NCI-H2196 (cell line): Measurements from ENCODE around the gene CEMIP2.
"Not testable (repeated sequence)": the region's sequence is repeated elsewhere in the genome, so short reads cannot be mapped to it uniquely, and the experiment has no call there.

Source experiments
- DNase-seq: peaks from one replicate; lab custom pipeline; 2025; ENCODE audit not compliant: unreplicated experiment; lab: John Stamatoyannopoulos, UW

The CEMIP2 gene

GRCh38 chr9:71681708-71682272 is 86.5 kb downstream of the CEMIP2 start:
- no peak for DNase-seq

GRCh38 chr9:71681104-71681707 is 87.1 kb downstream of the CEMIP2 start:
- DNase-seq: no peak

DNA sequence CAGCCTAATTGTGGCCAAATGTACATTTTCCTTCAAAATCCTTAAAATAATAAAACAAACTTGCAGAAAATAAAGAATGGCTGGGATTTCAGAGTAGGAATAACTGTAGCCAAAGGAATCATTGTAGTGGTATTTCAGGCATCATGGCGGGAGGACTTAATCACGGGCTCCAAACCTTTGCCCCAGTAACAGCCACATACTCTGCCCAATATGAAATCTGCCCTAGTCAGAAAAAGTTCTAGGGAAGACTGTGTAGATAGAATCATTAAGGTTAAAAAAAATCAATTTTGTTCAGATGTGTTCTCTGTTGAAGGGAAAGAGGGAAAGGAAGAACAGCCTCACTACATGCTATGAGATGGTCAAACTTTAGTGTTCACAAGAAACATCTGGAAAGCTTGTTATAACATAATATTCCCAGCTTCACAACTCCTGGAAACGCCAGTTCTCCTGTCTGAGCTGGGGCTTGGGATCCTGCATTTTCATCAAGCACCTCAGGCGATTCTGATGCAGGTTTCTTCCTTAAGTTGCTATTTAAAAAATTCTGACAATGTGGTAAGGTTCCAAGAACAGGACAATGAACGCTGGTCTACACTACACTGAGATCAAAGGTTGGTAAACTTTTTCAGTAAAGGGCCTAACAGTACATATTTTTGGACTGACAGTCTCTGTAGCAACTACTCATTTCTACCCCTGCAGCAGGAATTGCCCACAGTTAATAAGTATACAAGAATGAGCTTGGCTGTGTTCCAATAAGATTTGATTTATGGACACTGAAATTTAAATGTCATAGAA is 87.9 kb downstream of the CEMIP2 start:
- DNase-seq: no peak

GRCh38 chr9:71678999-71679398 is 89.3 kb downstream of the CEMIP2 start:
- no peak for DNase-seq

DNA sequence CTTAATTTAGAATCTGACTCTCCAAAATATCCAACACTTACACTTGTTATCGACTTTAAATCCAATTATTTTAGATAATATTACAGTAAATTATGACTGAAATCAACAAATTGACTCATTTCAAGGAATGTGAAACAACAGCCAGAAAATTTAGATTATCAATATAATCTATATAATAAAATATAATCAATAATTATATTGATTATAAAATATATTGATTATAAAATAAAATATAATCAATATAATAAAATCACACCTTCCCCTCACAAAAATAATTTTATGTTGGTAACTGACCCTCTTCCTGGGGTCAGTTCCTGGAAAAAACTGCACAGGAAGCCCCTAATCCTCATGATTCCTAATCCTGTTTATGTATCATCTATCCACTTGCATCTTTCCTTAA is 91.1 kb downstream of the CEMIP2 start:
- DNase-seq: no peak

DNA sequence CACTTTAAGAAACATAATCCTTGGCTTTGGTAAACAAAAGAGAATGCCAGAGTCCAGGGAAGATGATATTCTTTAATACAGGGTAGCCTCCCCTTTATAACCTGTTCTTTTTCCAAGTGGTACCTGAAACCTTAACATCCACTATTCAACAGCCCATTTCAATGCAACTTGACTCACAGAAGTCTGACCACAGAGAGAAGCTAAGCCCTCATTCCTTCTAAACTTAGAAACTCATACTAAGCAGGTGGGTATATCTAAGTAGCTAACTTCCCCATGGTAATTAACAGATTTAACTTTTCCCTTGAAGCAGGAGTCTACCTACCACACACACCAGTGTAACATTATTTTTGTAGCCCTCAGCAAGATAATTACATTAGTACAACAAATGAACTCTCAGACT is 91.9 kb downstream of the CEMIP2 start:
- no peak for DNase-seq

- no peak for DNase-seq
These were observed 92.5 kb downstream of the CEMIP2 start for GRCh38 chr9:71675857-71676165.

DNA sequence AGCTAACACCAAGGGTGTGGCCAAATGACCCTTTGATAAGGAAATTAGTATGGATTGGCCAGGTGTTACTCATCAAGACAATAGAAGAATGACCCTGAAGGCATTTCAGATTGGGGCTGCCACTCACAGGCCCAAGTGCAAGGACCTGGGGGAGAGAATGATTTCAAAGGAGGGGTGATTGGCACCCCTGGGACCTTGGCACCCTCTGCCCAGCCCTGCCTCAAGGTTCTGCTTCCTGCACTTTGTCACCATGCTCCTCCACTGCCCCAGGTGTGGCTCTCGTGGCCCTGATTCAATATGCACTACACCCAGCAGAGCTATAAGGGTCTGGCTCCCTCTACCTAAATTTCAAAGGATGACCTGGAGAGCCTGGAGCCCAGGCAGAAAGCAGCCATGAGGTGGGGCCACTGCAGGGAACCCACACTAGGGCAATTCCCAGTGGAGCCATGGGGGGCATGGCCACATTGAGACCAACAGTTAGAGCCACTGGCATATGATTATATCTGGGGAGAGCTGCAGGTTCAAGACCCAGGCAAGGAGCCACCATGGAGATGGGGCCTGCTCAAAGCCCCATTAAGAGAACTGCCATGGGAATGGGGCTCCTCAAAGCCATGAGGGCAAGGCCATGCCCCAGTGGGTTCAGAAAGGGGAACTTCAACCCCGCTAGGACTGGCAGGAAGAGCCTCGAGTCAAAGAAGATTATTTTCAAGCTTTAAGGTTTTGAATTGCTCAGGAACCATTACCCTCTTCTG is 93.0 kb downstream of the CEMIP2 start:
- no peak for DNase-seq

GRCh38 chr9:71672573-71672972 is 95.7 kb downstream of the CEMIP2 start:
- no peak for DNase-seq

DNA sequence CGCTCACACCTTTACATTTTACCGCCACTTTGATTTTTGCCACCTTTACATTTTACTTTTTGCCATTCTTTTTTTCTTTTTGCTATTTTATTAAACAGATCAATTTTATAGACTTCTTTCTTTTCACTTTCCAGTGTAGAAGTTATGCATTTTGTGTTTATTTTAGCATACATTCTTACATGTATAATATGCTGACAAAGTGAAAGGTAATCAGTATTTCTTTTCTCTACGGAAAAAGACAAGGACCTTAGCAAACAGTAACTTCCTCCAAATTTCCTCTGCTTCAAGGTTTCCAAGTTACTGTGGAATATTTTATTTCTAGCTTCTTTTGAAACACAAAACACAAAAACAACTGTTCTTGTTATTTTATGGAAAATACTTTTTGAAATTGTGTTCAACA is 97.0 kb downstream of the CEMIP2 start:
- no peak for DNase-seq

GRCh38 chr9:71670121-71670520 is 98.2 kb downstream of the CEMIP2 start:
- DNase-seq: no peak

DNA sequence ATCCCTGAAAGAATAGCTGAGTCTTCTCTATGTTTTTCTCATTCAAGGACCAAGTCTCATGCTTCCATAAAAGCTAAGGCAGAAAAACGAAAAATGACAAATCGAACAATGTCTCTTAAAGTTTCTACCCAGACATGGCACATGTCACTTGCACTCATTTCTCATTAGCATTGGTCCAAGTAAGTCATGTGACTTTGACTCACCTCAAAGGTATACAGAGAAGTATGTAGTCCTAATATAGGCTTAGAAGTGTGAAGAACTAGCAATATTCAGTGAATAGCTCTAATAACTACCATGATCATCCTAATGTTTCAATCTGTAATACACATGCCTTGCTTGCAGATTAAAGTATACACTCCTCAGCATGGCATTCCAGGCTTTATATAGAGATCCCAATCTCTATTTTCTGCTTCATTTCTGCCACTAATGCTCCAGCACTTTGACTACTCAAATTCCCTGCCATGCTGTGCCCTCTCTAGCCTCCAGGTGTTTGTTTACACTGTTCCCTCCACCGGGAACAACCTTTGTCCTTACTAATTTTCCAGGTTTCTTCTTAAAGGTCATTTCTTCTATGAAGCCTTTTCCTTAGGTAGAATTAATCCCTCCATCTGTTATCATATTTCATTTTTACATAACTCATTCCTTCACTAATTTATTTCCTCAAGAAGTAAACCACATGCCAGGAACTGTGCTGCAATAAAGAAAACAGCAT is 98.9 kb downstream of the CEMIP2 start:
- DNase-seq: no peak

DNA sequence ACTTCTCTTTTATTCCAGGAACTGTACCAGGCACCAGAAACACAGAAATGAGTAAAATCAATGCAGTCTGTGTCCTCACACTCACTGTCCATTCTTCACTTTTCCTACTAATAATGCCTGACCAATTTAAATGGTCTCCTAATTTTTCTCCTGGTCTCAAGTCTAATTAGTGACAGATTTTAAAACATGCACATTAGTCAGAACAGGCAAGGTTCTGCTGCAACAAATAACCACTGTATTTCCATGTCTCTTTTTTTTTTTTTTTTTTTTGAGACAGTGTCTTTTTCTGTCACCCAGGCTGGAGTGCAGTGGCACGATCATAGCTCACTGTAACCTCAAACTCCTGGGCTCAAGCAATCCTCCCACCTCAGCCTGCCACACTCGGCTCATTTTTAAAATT is 99.6 kb downstream of the CEMIP2 start:
- no peak for DNase-seq

DNA sequence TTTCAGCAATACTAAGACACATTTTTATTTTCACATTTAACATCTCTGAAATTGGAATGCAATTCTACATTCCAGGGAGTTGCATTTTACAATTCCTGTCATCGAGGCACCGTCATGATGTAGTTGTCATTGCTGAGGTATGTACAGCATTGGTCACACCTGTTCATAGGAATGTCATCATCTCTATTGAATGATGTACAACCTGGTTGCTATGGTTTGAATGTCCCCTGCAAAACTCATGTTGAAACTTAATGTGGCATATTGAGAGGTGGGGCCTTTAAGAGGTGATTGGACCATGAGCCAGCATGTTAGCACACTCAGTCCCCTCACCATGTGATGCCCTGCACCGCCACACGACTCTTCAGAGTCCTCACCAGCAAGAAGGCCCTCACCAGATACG is 103.1 kb downstream of the CEMIP2 start:
- DNase-seq: no peak

DNA sequence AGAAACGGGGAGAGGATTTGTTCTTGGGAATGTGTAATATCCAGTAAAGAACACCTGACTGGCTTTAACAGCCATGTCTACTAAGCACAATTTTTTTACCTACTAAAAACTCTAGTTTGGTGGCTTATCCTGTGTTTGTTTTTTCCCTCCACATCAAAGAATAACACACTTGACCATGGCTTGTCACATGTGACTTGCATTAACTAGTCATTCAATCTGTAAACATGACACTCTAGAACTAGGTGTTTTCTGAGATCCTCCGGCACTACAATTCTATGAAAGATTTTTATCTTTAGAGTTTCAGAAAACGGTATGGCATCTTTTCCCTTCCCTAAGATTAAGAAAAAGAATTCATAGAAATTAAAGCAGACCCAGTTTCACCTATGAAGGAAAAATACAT is 103.7 kb downstream of the CEMIP2 start:
- DNase-seq: no peak

DNA sequence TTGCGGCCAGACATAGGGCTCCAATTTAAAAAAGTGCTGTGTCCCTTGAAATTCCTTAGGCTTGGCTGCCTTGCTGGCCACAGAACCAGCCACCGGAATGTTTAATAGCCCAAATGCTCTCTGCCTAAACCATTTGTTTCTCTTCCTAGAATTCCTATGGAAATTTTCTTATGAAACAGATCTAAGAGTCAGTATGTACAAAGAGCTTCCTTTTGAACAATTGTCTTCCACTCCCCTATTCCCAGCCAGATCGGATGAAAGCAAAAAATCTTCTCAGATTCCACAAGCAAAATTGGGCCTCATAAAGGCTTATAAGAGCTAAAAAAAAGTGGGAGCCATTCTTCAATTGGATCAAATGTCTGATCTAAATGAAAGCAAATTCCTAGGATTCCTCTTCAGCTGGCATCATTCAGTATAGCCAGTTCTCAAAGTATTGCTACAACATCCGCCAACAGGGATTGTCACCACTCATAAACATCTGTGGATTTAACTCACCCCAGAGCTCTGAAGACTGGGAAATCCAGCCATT is 104.3 kb downstream of the CEMIP2 start:
- no peak for DNase-seq

GRCh38 chr9:71663216-71663615 is 105.1 kb downstream of the CEMIP2 start:
- DNase-seq: no peak

GRCh38 chr9:71662082-71662481 is 106.2 kb downstream of the CEMIP2 start:
- no peak for DNase-seq

DNA sequence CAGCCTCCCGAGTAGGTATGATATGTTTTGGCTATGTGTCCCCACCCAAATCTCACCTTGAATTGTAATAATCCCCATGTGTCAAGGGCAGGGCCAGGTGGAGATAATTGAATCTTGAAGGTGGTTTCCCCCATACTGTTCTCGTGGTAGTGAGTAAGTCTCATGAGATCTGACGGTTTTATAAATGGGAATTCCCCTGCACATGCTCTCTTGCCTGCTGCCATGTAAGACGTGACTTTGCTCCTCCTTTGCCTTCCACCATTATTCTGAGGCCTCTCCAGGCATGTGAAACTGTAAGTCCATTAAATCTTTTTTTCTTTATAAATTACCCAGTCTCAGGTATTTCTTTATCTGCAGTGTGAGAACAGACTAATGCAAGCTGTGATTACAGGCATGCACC is 111.0 kb downstream of the CEMIP2 start:
- not testable (repeated sequence) for DNase-seq

DNA sequence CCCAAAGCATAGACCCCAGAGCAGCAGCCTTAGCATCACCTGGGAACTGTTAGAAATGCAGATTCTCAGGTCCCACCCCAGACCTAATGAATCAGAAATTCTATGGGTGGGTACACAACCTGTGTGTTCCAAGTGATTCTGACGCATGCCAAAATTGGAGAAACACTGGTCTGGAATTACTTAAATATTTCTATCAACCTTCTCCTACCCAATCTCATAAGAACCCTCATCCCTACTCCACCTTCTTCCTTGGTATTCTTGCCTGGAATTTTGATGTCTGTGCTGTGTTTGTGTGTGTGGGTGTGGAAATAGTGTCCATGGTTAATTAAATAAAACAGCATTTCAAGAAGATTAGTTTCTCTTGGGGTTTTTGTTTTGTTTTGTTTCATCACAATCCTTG is 111.8 kb downstream of the CEMIP2 start:
- no peak for DNase-seq

GRCh38 chr9:71655778-71656177 is 112.5 kb downstream of the CEMIP2 start:
- DNase-seq: no peak
